H1 (cell line): ENCODE results near the gene SSU72. TPM values are rescaled to one million over a fixed set of nuclear protein-coding genes. Genes with fewer than 3 reads are reported as not detected.

ENCODE experiments used
- CREB1 ChIP-seq: IDR thresholded peaks from 2 replicates; pipeline ENCODE4 v1.6.1; 2012; ENCODE audit warnings: inconsistent platforms
- HDAC2 ChIP-seq, 2 experiments: fragments of 300-600 bp in 1 of 2; sonication (generic) in 1 of 2; IDR thresholded peaks; 2 replicates each; pipeline ENCODE4 v1.6.1; 2011 to 2012; ENCODE audit warnings: low read depth in 2 of 2, low read length in 2 of 2, mild to moderate bottlenecking in 2 of 2, moderate library complexity in 2 of 2, borderline replicate concordance in 1 of 2, inconsistent platforms in 1 of 2
- KDM4A ChIP-seq: IDR thresholded peaks from one replicate; pipeline ENCODE4 v1.7.1; 2012; ENCODE audit warnings: low read depth, mild to moderate bottlenecking, moderate library complexity, low read length, inconsistent platforms; ENCODE audit not compliant: severe bottlenecking
- POLR2A ChIP-seq, 2 experiments: IDR thresholded peaks; 1 replicate in 1 of 2; 2 replicates in 1 of 2; pipeline ENCODE4 v1.6.1; 2011; ENCODE audit warnings: low read depth in 2 of 2, low read length in 2 of 2, mild to moderate bottlenecking in 2 of 2; ENCODE audit errors: control extremely low read depth in 1 of 2
- SIN3A ChIP-seq, 2 experiments: IDR thresholded peaks in 1 of 2; conservative IDR thresholded peaks in 1 of 2; 2 replicates each; pipeline ENCODE4 v1.6.1; 2011 to 2012; ENCODE audit warnings: low read length in 2 of 2, improper control_type of control experiment in 1 of 2, low read depth in 1 of 2, mild to moderate bottlenecking in 1 of 2
- TAF1 ChIP-seq: IDR thresholded peaks from 2 replicates; pipeline ENCODE4 v1.6.1; 2011; ENCODE audit warnings: mild to moderate bottlenecking, low read depth, low read length
- polyA plus RNA-seq, 7 experiments: library from polyadenylated mRNA; depleted of rRNA in 3 of 7; stranded (reverse) in 5 of 7; unstranded in 2 of 7; fragments of >200 nt in 5 of 7; fragments of 200-250 nt in 2 of 7; gene quantifications; 1 replicate in 5 of 7; 2 replicates in 1 of 7; 4 replicates in 1 of 7; pipeline versions ENCODE4 v1.2.1 to v1.2.3, GENCODE V29; 2011 to 2013; ENCODE audit warnings: missing spikeins in 2 of 7, mixed read lengths in 2 of 7
- total RNA-seq: library from RNA; stranded (reverse); fragmentation: NEBNext Ultra II Directional; extraction: Animal tissue kit (Norgen Biotek cat#: 25700); gene quantifications from 2 replicates; pipeline ENCODE4 v1.2.1, GENCODE V29; 2021
- TF ChIP-seq, protein P1 (sequence below): fragments of 300-600 bp; sonication (generic); IDR thresholded peaks from 2 replicates; pipeline ENCODE4 v1.7.1; 2012; ENCODE audit warnings: low read length, moderate library complexity, mild to moderate bottlenecking, inconsistent platforms; ENCODE audit not compliant: insufficient replicate concordance

The SSU72 gene
- total and polyA plus RNA-seq, 2 of the 8 experiments (the other 6 are each of a cell fraction or from before 2014, with no cell fraction given) = 110 to 165 TPM

DNA sequence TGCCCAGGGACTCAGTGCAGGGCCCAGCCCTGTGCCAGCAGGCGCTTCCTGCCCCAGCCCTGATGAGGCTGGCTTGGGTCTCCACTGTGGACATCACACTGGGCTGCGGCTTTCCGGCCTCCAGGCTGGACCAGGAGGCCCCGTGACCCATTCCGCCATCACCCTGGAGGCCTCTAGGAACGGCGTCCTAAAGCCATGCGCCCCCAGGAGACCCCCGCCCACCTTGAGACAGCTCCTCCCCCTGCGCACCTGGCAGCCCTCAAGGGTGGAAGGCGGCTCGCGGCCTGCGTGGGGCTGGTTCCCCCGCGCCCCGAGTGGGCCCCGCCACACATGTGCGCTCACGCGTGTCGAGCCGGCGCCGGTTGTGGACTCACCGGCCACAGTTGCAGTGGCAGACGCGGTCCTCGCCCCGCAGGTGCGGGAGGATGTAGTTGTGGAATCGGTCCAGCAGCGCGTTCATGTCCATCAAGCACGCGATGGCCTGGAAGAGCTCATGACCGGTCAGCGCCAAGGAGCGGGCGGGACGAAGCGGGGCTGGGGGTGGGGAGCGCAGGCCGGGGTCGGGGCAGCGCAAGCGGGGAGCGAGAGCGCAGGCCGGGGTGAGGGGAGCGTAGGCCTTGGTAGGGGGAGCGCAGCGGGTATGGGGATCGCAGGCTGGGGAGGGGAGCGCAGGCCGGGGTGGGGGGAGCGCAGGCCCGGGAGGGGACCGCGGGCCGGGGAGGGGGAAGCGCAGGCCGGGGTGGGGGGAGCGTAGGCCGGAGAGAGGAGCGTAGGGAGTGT is 35.2 kb downstream of the SSU72 start (continued):
- TF ChIP-seq, protein P1, sequence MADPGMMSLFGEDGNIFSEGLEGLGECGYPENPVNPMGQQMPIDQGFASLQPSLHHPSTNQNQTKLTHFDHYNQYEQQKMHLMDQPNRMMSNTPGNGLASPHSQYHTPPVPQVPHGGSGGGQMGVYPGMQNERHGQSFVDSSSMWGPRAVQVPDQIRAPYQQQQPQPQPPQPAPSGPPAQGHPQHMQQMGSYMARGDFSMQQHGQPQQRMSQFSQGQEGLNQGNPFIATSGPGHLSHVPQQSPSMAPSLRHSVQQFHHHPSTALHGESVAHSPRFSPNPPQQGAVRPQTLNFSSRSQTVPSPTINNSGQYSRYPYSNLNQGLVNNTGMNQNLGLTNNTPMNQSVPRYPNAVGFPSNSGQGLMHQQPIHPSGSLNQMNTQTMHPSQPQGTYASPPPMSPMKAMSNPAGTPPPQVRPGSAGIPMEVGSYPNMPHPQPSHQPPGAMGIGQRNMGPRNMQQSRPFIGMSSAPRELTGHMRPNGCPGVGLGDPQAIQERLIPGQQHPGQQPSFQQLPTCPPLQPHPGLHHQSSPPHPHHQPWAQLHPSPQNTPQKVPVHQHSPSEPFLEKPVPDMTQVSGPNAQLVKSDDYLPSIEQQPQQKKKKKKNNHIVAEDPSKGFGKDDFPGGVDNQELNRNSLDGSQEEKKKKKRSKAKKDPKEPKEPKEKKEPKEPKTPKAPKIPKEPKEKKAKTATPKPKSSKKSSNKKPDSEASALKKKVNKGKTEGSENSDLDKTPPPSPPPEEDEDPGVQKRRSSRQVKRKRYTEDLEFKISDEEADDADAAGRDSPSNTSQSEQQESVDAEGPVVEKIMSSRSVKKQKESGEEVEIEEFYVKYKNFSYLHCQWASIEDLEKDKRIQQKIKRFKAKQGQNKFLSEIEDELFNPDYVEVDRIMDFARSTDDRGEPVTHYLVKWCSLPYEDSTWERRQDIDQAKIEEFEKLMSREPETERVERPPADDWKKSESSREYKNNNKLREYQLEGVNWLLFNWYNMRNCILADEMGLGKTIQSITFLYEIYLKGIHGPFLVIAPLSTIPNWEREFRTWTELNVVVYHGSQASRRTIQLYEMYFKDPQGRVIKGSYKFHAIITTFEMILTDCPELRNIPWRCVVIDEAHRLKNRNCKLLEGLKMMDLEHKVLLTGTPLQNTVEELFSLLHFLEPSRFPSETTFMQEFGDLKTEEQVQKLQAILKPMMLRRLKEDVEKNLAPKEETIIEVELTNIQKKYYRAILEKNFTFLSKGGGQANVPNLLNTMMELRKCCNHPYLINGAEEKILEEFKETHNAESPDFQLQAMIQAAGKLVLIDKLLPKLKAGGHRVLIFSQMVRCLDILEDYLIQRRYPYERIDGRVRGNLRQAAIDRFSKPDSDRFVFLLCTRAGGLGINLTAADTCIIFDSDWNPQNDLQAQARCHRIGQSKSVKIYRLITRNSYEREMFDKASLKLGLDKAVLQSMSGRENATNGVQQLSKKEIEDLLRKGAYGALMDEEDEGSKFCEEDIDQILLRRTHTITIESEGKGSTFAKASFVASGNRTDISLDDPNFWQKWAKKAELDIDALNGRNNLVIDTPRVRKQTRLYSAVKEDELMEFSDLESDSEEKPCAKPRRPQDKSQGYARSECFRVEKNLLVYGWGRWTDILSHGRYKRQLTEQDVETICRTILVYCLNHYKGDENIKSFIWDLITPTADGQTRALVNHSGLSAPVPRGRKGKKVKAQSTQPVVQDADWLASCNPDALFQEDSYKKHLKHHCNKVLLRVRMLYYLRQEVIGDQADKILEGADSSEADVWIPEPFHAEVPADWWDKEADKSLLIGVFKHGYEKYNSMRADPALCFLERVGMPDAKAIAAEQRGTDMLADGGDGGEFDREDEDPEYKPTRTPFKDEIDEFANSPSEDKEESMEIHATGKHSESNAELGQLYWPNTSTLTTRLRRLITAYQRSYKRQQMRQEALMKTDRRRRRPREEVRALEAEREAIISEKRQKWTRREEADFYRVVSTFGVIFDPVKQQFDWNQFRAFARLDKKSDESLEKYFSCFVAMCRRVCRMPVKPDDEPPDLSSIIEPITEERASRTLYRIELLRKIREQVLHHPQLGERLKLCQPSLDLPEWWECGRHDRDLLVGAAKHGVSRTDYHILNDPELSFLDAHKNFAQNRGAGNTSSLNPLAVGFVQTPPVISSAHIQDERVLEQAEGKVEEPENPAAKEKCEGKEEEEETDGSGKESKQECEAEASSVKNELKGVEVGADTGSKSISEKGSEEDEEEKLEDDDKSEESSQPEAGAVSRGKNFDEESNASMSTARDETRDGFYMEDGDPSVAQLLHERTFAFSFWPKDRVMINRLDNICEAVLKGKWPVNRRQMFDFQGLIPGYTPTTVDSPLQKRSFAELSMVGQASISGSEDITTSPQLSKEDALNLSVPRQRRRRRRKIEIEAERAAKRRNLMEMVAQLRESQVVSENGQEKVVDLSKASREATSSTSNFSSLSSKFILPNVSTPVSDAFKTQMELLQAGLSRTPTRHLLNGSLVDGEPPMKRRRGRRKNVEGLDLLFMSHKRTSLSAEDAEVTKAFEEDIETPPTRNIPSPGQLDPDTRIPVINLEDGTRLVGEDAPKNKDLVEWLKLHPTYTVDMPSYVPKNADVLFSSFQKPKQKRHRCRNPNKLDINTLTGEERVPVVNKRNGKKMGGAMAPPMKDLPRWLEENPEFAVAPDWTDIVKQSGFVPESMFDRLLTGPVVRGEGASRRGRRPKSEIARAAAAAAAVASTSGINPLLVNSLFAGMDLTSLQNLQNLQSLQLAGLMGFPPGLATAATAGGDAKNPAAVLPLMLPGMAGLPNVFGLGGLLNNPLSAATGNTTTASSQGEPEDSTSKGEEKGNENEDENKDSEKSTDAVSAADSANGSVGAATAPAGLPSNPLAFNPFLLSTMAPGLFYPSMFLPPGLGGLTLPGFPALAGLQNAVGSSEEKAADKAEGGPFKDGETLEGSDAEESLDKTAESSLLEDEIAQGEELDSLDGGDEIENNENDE = no peak
- TF ChIP-seq POLR2A (IDR thresholded peaks at IDR 0.05; ENCODE audit: control extremely low read depth in 1 of 2, low read depth in 2 of 2, low read length in 2 of 2) (no peak), TAF1 (no peak), CREB1 (peak; percentile 21; the same call in 1 of the 2 replicates), SIN3A (conservative IDR thresholded peaks at IDR 0.05 in 1 of 2, IDR thresholded peaks at IDR 0.05 in 1 of 2; ENCODE audit: low read depth in 1 of 2, low read length in 2 of 2) (peak in 1 of 2 experiments; percentile 22; a peak in 1 of 4 replicates), KDM4A (peak; percentile 46), HDAC2 (IDR thresholded peaks at IDR 0.05; ENCODE audit: borderline replicate concordance in 1 of 2, low read depth in 2 of 2, low read length in 2 of 2) (0 out of 4 replicates have a peak, but pooled peaks of 1 of the 2 experiments have one; percentile 30)
